ENCODE results near the gene ITPR1. TPM values are rescaled to one million over a fixed set of nuclear protein-coding genes. Genes with fewer than 3 reads are reported as not detected.

Gene ITPR1
- total RNA-seq, 1 donor from 2014 or later = 6.7 TPM

GRCh38 chr3:4806535-4807108, 313.5 kb downstream of the ITPR1 start:
- no peak overlapping the region for H3K9ac ChIP-seq (ENCODE audit: low read length)
- no peaks in the 10 kb centered on the region for H3K9me3 ChIP-seq (ENCODE audit: insufficient read depth, low read depth, low read length)
- DNase-seq (ENCODE audit: low read depth) (no peak), FAIRE-seq (no peak)
- H3K4me1 ChIP-seq (ENCODE audit: insufficient read depth, low read length) = no peaks in the 10 kb centered on the region
- Mint-ChIP-seq H3K27me3 (ENCODE audit: low read depth, unreplicated experiment) (peaks cover 4% of the 10 kb centered on the region), H3K27ac (ENCODE audit: unreplicated experiment) (no peak overlapping the region), H3K9me3 (ENCODE audit: unreplicated experiment) (peaks cover 6% of the 10 kb centered on the region), H3K36me3 (ENCODE audit: low read depth, unreplicated experiment) (peaks cover 10% of the 10 kb centered on the region), H3K4me3 (ENCODE audit: unreplicated experiment) (no peak overlapping the region), H3K4me1 (ENCODE audit: low read depth, unreplicated experiment) (peaks cover 7% of the 10 kb centered on the region)
- no peaks in the 10 kb centered on the region for H3K27me3 ChIP-seq (ENCODE audit: insufficient read depth, low read length)
- no peak overlapping the region for H3K4me2 ChIP-seq (ENCODE audit: low read length)
- H3K4me3 ChIP-seq (ENCODE audit: insufficient read depth, low read depth, low read length) = no peak overlapping the region
- H3K79me2 ChIP-seq (ENCODE audit: insufficient read depth, low read length) = no peaks in the 10 kb centered on the region
- no peak overlapping the region for H3K27ac ChIP-seq (ENCODE audit: low read depth, low read length)
- no peak overlapping the region for H2AFZ ChIP-seq (ENCODE audit: low read depth, low read length)
- no peak for TF ChIP-seq EZH2 (IDR thresholded peaks at IDR 0.05; ENCODE audit: insufficient read depth, low read length)
- no peaks in the 10 kb centered on the region for H3K36me3 ChIP-seq (ENCODE audit: insufficient read depth, low read length)
- no peaks in the 10 kb centered on the region for H4K20me1 ChIP-seq (ENCODE audit: insufficient read depth, low read length)

GRCh38 chr3:4807381-4808280, 314.5 kb downstream of the ITPR1 start:
- no peaks in the 10 kb centered on the region for H3K79me2 ChIP-seq (ENCODE audit: insufficient read depth, low read length)
- peaks cover 5% of the 10 kb centered on the region for H3K9me3 Mint-ChIP-seq (ENCODE audit: unreplicated experiment)
- DNase-seq (ENCODE audit: low read depth) = peak; percentile 11
- no peak for FAIRE-seq
- no peak overlapping the region for H2AFZ ChIP-seq (ENCODE audit: low read depth, low read length)
- peaks cover 3% of the 10 kb centered on the region for H3K27me3 Mint-ChIP-seq (ENCODE audit: low read depth, unreplicated experiment)
- H3K4me3 Mint-ChIP-seq (ENCODE audit: unreplicated experiment) = no peak overlapping the region
- peaks cover 7% of the 10 kb centered on the region for H3K4me1 Mint-ChIP-seq (ENCODE audit: low read depth, unreplicated experiment)
- TF ChIP-seq EZH2 (IDR thresholded peaks at IDR 0.05; ENCODE audit: insufficient read depth, low read length) (no peak), CTCF (IDR thresholded peaks at IDR 0.05; ENCODE audit: insufficient read depth, low read depth, low read length) (no peak)
- H3K27ac ChIP-seq (ENCODE audit: low read depth, low read length) = no peak overlapping the region
- no peak overlapping the region for H3K4me3 ChIP-seq (ENCODE audit: insufficient read depth, low read depth, low read length)
- no peaks in the 10 kb centered on the region for H3K27me3 ChIP-seq (ENCODE audit: insufficient read depth, low read length)
- no peaks in the 10 kb centered on the region for H3K4me1 ChIP-seq (ENCODE audit: insufficient read depth, low read length)
- H3K9ac ChIP-seq (ENCODE audit: low read length) = no peak overlapping the region
- no peaks in the 10 kb centered on the region for H3K9me3 ChIP-seq (ENCODE audit: insufficient read depth, low read depth, low read length)
- H4K20me1 ChIP-seq (ENCODE audit: insufficient read depth, low read length) = no peaks in the 10 kb centered on the region
- H3K27ac Mint-ChIP-seq (ENCODE audit: unreplicated experiment) = no peak overlapping the region
- no peaks in the 10 kb centered on the region for H3K36me3 ChIP-seq (ENCODE audit: insufficient read depth, low read length)
- H3K36me3 Mint-ChIP-seq (ENCODE audit: low read depth, unreplicated experiment) = peaks cover 10% of the 10 kb centered on the region
- no peak overlapping the region for H3K4me2 ChIP-seq (ENCODE audit: low read length)

- Histone ChIP-seq H3K27me3 (ENCODE audit: insufficient read depth, low read length) (no peaks in the 10 kb centered on the region), H3K4me2 (ENCODE audit: low read length) (no peak overlapping the region), H2AFZ (ENCODE audit: low read depth, low read length) (no peak overlapping the region), H3K36me3 (ENCODE audit: insufficient read depth, low read length) (no peaks in the 10 kb centered on the region), H3K9ac (ENCODE audit: low read length) (no peak overlapping the region), H3K79me2 (ENCODE audit: insufficient read depth, low read length) (no peaks in the 10 kb centered on the region), H3K4me3 (ENCODE audit: insufficient read depth, low read depth, low read length) (no peak overlapping the region), H3K4me1 (ENCODE audit: insufficient read depth, low read length) (no peaks in the 10 kb centered on the region), H3K27ac (ENCODE audit: low read depth, low read length) (no peak overlapping the region), H4K20me1 (ENCODE audit: insufficient read depth, low read length) (no peaks in the 10 kb centered on the region), H3K9me3 (ENCODE audit: insufficient read depth, low read depth, low read length) (no peaks in the 10 kb centered on the region)
- TF ChIP-seq EZH2 (IDR thresholded peaks at IDR 0.05; ENCODE audit: insufficient read depth, low read length) (no peak), CTCF (IDR thresholded peaks at IDR 0.05; ENCODE audit: insufficient read depth, low read depth, low read length) (no peak)
- peaks cover 6% of the 10 kb centered on the region for H3K36me3 Mint-ChIP-seq (ENCODE audit: low read depth, unreplicated experiment)
- DNase-seq (ENCODE audit: low read depth) = no peak
- H3K4me3 Mint-ChIP-seq (ENCODE audit: unreplicated experiment) = no peak overlapping the region
- FAIRE-seq = no peak
- peaks cover 8% of the 10 kb centered on the region for H3K4me1 Mint-ChIP-seq (ENCODE audit: low read depth, unreplicated experiment)
- H3K27ac Mint-ChIP-seq (ENCODE audit: unreplicated experiment) = no peak overlapping the region
- peaks cover 5% of the 10 kb centered on the region for H3K9me3 Mint-ChIP-seq (ENCODE audit: unreplicated experiment)
- H3K27me3 Mint-ChIP-seq (ENCODE audit: low read depth, unreplicated experiment) = peaks cover 3% of the 10 kb centered on the region
These were observed 315.5 kb downstream of the ITPR1 start for GRCh38 chr3:4808637-4809036.
